ENCODE data around the gene SLITRK6. TPM values are rescaled to one million over a fixed set of nuclear protein-coding genes. Genes with fewer than 3 reads are reported as not detected.

SLITRK6 gene
- total and polyA plus RNA-seq, 2 donors (not counting 3 experiments of a cell fraction or from before 2014, with no cell fraction given) = not detected

DNA sequence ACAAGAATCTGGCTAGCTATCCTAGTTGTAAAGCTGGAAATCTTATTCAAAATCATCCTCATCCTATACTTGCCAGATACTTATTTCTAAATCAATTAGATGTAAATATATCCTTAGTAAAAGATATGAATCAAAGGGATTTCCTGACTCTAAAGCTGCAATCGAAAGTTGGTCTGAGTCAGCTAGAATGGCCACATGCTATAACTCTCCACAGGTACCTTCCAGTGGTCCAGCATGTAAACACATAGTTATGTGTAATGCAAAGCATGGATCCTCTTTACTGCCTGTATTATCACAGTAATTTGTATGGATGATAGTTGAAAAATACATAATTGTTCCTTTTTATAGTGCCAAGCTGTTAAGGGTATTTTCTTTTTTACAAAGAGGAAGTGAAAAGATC is 27.4 kb downstream of the SLITRK6 start:
- dilution Hi-C loops (cut with MboI; ENCODE audit: extremely low pct_ligation_motif_present, low sequenced_read_pairs) = no loop called here

DNA sequence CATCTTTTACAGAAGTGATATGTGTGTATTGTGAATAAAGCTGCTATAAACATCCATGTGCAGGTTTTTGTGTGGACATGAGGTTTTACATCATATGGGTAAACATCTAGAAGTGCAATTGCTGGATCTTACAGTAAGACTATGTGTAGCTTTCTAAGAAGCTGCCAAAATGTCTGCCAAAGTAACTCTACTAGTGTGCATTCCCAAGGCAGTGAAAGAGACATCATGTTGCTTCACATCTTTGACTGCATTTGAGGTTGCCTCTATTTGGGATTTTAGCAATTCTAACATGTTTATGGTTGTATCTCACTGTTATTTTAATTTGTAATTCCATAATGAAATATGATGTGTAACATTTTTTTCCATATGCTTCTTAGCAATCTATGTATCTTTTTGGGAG is 30.3 kb downstream of the SLITRK6 start:
- Histone ChIP-seq H3K4me1 (ENCODE audit: control insufficient read depth, extremely low read depth, insufficient read depth, low read length) (no peaks in the 10 kb centered on the region), H3K4me2 (ENCODE audit: insufficient read depth, low read length) (no peak overlapping the region), H3K9ac (replicated peaks; ENCODE audit: extremely low read depth, insufficient read depth, low read length) (no peak overlapping the region), H3K9me1 (replicated peaks; ENCODE audit: control insufficient read depth, extremely low read depth, insufficient read depth, low read length) (no peaks in the 10 kb centered on the region), H3K9me3 (replicated peaks; ENCODE audit: control insufficient read depth, insufficient read depth, low read length) (no peaks in the 10 kb centered on the region), H2AFZ (ENCODE audit: low read depth, low read length) (no peak overlapping the region), H3K4me3 (replicated peaks in 1 of 3; ENCODE audit: insufficient read depth in 1 of 3, low read depth in 1 of 3, low read length in 3 of 3) (no peak overlapping the region), H3K36me3 (ENCODE audit: control insufficient read depth in 2 of 2, extremely low read depth in 1 of 2, insufficient read depth in 2 of 2, low read length in 2 of 2) (no peaks in the 10 kb centered on the region), H3K27me3 (ENCODE audit: control insufficient read depth in 2 of 2, insufficient read depth in 2 of 2, low read length in 2 of 2) (no peaks in the 10 kb centered on the region), H3K27ac (ENCODE audit: insufficient read depth, low read depth, low read length) (no peak overlapping the region), H3K79me2 (ENCODE audit: control insufficient read depth, insufficient read depth, low read length) (no peaks in the 10 kb centered on the region), H4K20me1 (replicated peaks; ENCODE audit: control insufficient read depth, extremely low read depth, insufficient read depth, low read length) (no peaks in the 10 kb centered on the region)
- FAIRE-seq (no peak), DNase-seq (ENCODE audit: low read depth, low spot score) (no peak)
- no peak for TF ChIP-seq GATA2 (IDR thresholded peaks at IDR 0.05; ENCODE audit: insufficient read depth, insufficient read length, low read depth, low read length)
- TF ChIP-seq, protein P1, sequence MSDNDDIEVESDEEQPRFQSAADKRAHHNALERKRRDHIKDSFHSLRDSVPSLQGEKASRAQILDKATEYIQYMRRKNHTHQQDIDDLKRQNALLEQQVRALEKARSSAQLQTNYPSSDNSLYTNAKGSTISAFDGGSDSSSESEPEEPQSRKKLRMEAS (IDR thresholded peaks at IDR 0.05; ENCODE audit: insufficient read depth, insufficient read length) = no peak
- no peak for TF ChIP-seq POLR2AphosphoS5 (IDR thresholded peaks at IDR 0.05; ENCODE audit: insufficient read depth, low read depth, low read length)
- TF ChIP-seq POLR2A (IDR thresholded peaks at IDR 0.05; ENCODE audit: low read depth, low read length) = no peak
- TF ChIP-seq EZH2 (IDR thresholded peaks at IDR 0.05; ENCODE audit: borderline replicate concordance, low read depth, low read length, severe bottlenecking) = no peak
- dilution Hi-C loops (cut with MboI; ENCODE audit: extremely low pct_ligation_motif_present, low sequenced_read_pairs) = no loop called here
- intact Hi-C loops (cut with micrococcal nuclease) = no loop called here
- POLR2A ChIA-PET = no interaction called here
- BruUV-seq (replicated peaks) = no TSS peak
- CTCF ChIA-PET = no interaction called here

More for the DNA sequence above, 27.4 kb downstream of the SLITRK6 start:
- Histone ChIP-seq H3K36me3 (ENCODE audit: control insufficient read depth in 2 of 2, extremely low read depth in 1 of 2, insufficient read depth in 2 of 2, low read length in 2 of 2) (no peaks in the 10 kb centered on the region), H3K4me3 (replicated peaks in 1 of 3; ENCODE audit: insufficient read depth in 1 of 3, low read depth in 1 of 3, low read length in 3 of 3) (no peak overlapping the region), H3K9me1 (replicated peaks; ENCODE audit: control insufficient read depth, extremely low read depth, insufficient read depth, low read length) (no peaks in the 10 kb centered on the region), H4K20me1 (replicated peaks; ENCODE audit: control insufficient read depth, extremely low read depth, insufficient read depth, low read length) (no peaks in the 10 kb centered on the region), H3K27ac (ENCODE audit: insufficient read depth, low read depth, low read length) (no peak overlapping the region), H3K4me2 (ENCODE audit: insufficient read depth, low read length) (no peak overlapping the region), H2AFZ (ENCODE audit: low read depth, low read length) (no peak overlapping the region), H3K79me2 (ENCODE audit: control insufficient read depth, insufficient read depth, low read length) (no peaks in the 10 kb centered on the region), H3K9me3 (replicated peaks; ENCODE audit: control insufficient read depth, insufficient read depth, low read length) (no peaks in the 10 kb centered on the region), H3K27me3 (ENCODE audit: control insufficient read depth in 2 of 2, insufficient read depth in 2 of 2, low read length in 2 of 2) (no peaks in the 10 kb centered on the region), H3K9ac (replicated peaks; ENCODE audit: extremely low read depth, insufficient read depth, low read length) (no peak overlapping the region), H3K4me1 (ENCODE audit: control insufficient read depth, extremely low read depth, insufficient read depth, low read length) (no peaks in the 10 kb centered on the region)
- POLR2A ChIA-PET = no interaction called here
- no peak for DNase-seq (ENCODE audit: low read depth, low spot score)
- no TSS peak for BruUV-seq (replicated peaks)
- no peak for FAIRE-seq
- intact Hi-C loops (cut with micrococcal nuclease) = no loop called here
- CTCF ChIA-PET = no interaction called here
- TF ChIP-seq, protein P2, sequence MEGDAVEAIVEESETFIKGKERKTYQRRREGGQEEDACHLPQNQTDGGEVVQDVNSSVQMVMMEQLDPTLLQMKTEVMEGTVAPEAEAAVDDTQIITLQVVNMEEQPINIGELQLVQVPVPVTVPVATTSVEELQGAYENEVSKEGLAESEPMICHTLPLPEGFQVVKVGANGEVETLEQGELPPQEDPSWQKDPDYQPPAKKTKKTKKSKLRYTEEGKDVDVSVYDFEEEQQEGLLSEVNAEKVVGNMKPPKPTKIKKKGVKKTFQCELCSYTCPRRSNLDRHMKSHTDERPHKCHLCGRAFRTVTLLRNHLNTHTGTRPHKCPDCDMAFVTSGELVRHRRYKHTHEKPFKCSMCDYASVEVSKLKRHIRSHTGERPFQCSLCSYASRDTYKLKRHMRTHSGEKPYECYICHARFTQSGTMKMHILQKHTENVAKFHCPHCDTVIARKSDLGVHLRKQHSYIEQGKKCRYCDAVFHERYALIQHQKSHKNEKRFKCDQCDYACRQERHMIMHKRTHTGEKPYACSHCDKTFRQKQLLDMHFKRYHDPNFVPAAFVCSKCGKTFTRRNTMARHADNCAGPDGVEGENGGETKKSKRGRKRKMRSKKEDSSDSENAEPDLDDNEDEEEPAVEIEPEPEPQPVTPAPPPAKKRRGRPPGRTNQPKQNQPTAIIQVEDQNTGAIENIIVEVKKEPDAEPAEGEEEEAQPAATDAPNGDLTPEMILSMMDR (IDR thresholded peaks at IDR 0.05; ENCODE audit: extremely low read depth in 1 of 2, insufficient read depth in 1 of 2, low read depth in 1 of 2, low read length in 2 of 2) = no peak
- TF ChIP-seq EZH2 (IDR thresholded peaks at IDR 0.05; ENCODE audit: borderline replicate concordance, low read depth, low read length, severe bottlenecking) = no peak
- no peak for TF ChIP-seq JUN (IDR thresholded peaks at IDR 0.05; ENCODE audit: borderline replicate concordance, insufficient read depth, insufficient read length, low read depth)
- TF ChIP-seq MYC (IDR thresholded peaks at IDR 0.05; ENCODE audit: low read depth, low read length) = no peak
- no peak for TF ChIP-seq FOS (IDR thresholded peaks at IDR 0.05; ENCODE audit: borderline replicate concordance, insufficient read depth, low read length)
